IMR-90 (cell line): ENCODE results near the gene TBC1D30. TPM values are rescaled to one million over a fixed set of nuclear protein-coding genes. Genes with fewer than 3 reads are reported as not detected.

Source experiments
- ATAC-seq: fragments of 200-7000 bp; cut with Tn5 transposase; 2 replicates; pipeline ENCODE4 v1.9.1; 2020; ENCODE audit warnings: low read depth, mild to moderate bottlenecking, moderate library complexity
- BruUV-seq: library from RNA; stranded (reverse); fragments of 400-500 nt; replicated peaks from 2 replicates; lab custom pipeline; 2021; lab: Mats Ljungman, UMichigan
- CTCF ChIA-PET: fragments of 300-600 bp; formaldehyde crosslinking; extraction: SDS; loops from one replicate; lab custom pipeline; 2021; ENCODE audit warnings: antibody characterized with exemption; lab: Yijun Ruan, JAX
- POLR2A ChIA-PET: fragments of 300-600 bp; sonication (Branson Sonifier 250); formaldehyde crosslinking; loops from one replicate; lab custom pipeline; 2022; ENCODE audit warnings: antibody characterized with exemption; ENCODE audit not compliant: unreplicated experiment; lab: Charles Lee
- DNase-seq: peaks from one replicate; pipeline ENCODE4 v3.0.0; 2013
- H2AFZ ChIP-seq: replicated peaks from 2 replicates; pipeline ENCODE3; 2013; ENCODE audit warnings: low read length, mild to moderate bottlenecking; ENCODE audit not compliant: poor library complexity
- H2AK5ac ChIP-seq: 2 replicates; pipeline ENCODE4 v1.6.1; 2013; ENCODE audit warnings: low read depth, low read length, inconsistent platforms
- H2AK9ac ChIP-seq: replicated peaks from 2 replicates; pipeline ENCODE3; 2013; ENCODE audit warnings: mild to moderate bottlenecking, low read depth, low read length, moderate library complexity; ENCODE audit not compliant: poor library complexity
- H2BK120ac ChIP-seq: 2 replicates; pipeline ENCODE4 v1.6.1; 2013; ENCODE audit warnings: low read depth, low read length, inconsistent platforms
- H2BK15ac ChIP-seq: 3 replicates; pipeline ENCODE4 v1.6.1; 2013; ENCODE audit warnings: low read depth, low read length, inconsistent platforms
- H2BK20ac ChIP-seq: 2 replicates; pipeline ENCODE4 v1.6.1; 2013; ENCODE audit warnings: low read depth, mild to moderate bottlenecking, inconsistent platforms, low read length, moderate library complexity
- H2BK5ac ChIP-seq: 2 replicates; pipeline ENCODE4 v1.6.1; 2013; ENCODE audit warnings: mild to moderate bottlenecking, low read depth, low read length, inconsistent platforms; ENCODE audit not compliant: poor library complexity, severe bottlenecking
- H3K14ac ChIP-seq: replicated peaks from 2 replicates; pipeline ENCODE4 v1.6.1; 2013; ENCODE audit warnings: low read depth, low read length, inconsistent platforms
- H3K18ac ChIP-seq: 2 replicates; pipeline ENCODE4 v1.6.1; 2013; ENCODE audit warnings: low read depth, low read length, control low read depth
- H3K23ac ChIP-seq: 2 replicates; pipeline ENCODE4 v1.6.1; 2013; ENCODE audit warnings: low read depth, low read length, inconsistent platforms
- H3K27ac ChIP-seq: 2 replicates; pipeline ENCODE4 v1.5.1; 2013; ENCODE audit warnings: mild to moderate bottlenecking, control low read depth, low read length; ENCODE audit not compliant: insufficient read depth
- H3K27me3 ChIP-seq: 2 replicates; pipeline ENCODE4 v1.6.1; 2013; ENCODE audit warnings: low read length; ENCODE audit not compliant: control insufficient read depth, insufficient read depth
- H3K36me3 ChIP-seq: 2 replicates; pipeline ENCODE4 v1.6.1; 2013; ENCODE audit warnings: low read length, mixed read lengths; ENCODE audit not compliant: control insufficient read depth, insufficient read depth
- H3K4ac ChIP-seq: 2 replicates; pipeline ENCODE4 v1.6.1; 2013; ENCODE audit warnings: low read depth, low read length, inconsistent platforms
- H3K4me1 ChIP-seq: 2 replicates; pipeline ENCODE4 v1.6.1; 2013; ENCODE audit warnings: low read length, mixed read lengths; ENCODE audit not compliant: control insufficient read depth, insufficient read depth
- H3K4me2 ChIP-seq: 2 replicates; pipeline ENCODE4 v1.6.1; 2013; ENCODE audit warnings: low read depth, mild to moderate bottlenecking, control low read depth, low read length, moderate library complexity
- H3K4me3 ChIP-seq: 2 replicates; pipeline ENCODE4 v1.5.1; 2013; ENCODE audit warnings: low read depth, mild to moderate bottlenecking, control low read depth, low read length, moderate library complexity; ENCODE audit not compliant: insufficient read depth
- H3K56ac ChIP-seq: 2 replicates; pipeline ENCODE4 v1.6.1; 2013; ENCODE audit warnings: low read length, inconsistent platforms; ENCODE audit not compliant: insufficient read depth; ENCODE audit errors: extremely low read depth
- H3K79me1 ChIP-seq, 2 experiments: 2 replicates each; pipeline ENCODE4 v1.6.1; 2013; ENCODE audit warnings: low read length in 2 of 2, inconsistent platforms in 1 of 2, low read depth in 1 of 2
- H3K9ac ChIP-seq: 2 replicates; pipeline ENCODE4 v1.6.1; 2013; ENCODE audit warnings: low read depth, low read length, control low read depth
- H3K9me1 ChIP-seq: 2 replicates; pipeline ENCODE4 v1.6.1; 2013; ENCODE audit warnings: low read length, inconsistent platforms; ENCODE audit not compliant: insufficient read depth
- H3K9me3 ChIP-seq: 2 replicates; pipeline ENCODE4 v1.6.1; 2013; ENCODE audit warnings: low read length; ENCODE audit not compliant: control insufficient read depth, insufficient read depth
- H4K20me1 ChIP-seq: 2 replicates; pipeline ENCODE4 v1.6.1; 2013; ENCODE audit warnings: low read length, inconsistent platforms; ENCODE audit not compliant: insufficient read depth
- H4K5ac ChIP-seq: 2 replicates; pipeline ENCODE4 v1.6.1; 2013; ENCODE audit warnings: mild to moderate bottlenecking, low read depth, low read length, control low read depth
- H4K8ac ChIP-seq, 2 experiments: 2 replicates each; pipeline ENCODE4 v1.6.1; 2013; ENCODE audit warnings: low read depth in 2 of 2, low read length in 2 of 2, control low read depth in 1 of 2, inconsistent platforms in 1 of 2
- H4K91ac ChIP-seq: 2 replicates; pipeline ENCODE4 v1.6.1; 2013; ENCODE audit warnings: low read depth, low read length, inconsistent platforms; ENCODE audit not compliant: insufficient read depth
- BHLHE40 ChIP-seq: fragments of 150-350 bp; IDR thresholded peaks from 2 replicates; pipeline ENCODE4 v1.6.1; 2016; ENCODE audit warnings: mild to moderate bottlenecking, low read depth, low read length
- CEBPB ChIP-seq: IDR thresholded peaks from 2 replicates; pipeline ENCODE4 v1.6.1; 2012; ENCODE audit warnings: low read depth, low read length, improper control_type of control experiment
- CTCF ChIP-seq: conservative IDR thresholded peaks from 2 replicates; pipeline ENCODE4 v1.5.1; 2012; ENCODE audit warnings: mild to moderate bottlenecking, low read depth, low read length, improper control_type of control experiment
- MXI1 ChIP-seq: IDR thresholded peaks from 2 replicates; pipeline ENCODE4 v1.6.1; 2012; ENCODE audit warnings: low read depth, mild to moderate bottlenecking, low read length, moderate library complexity, borderline replicate concordance
- POLR2A ChIP-seq: IDR thresholded peaks from 2 replicates; pipeline ENCODE4 v1.6.1; 2012; ENCODE audit warnings: mild to moderate bottlenecking, low read depth, low read length
- SMC3 ChIP-seq: fragments of 150-350 bp; IDR thresholded peaks from 2 replicates; pipeline ENCODE4 v1.6.1; 2016; ENCODE audit warnings: low read depth, mild to moderate bottlenecking, antibody characterized with exemption, low read length, moderate library complexity
- WGBS, 2 experiments: methylation state at CpG; one replicate each; pipeline versions ENCODE4 v1.1.5 to v1.1.7; 2013; ENCODE audit warnings: missing lambda C conversion rate in 2 of 2; ENCODE audit not compliant: insufficient read length in 1 of 2; ENCODE audit errors: extremely low coverage in 2 of 2; 5-methylcytosine and 5-hydroxymethylcytosine counted together
- dilution Hi-C: fragments of 300-500 bp; cut with HindIII; formaldehyde crosslinking; loops from one replicate; pipeline ENCODE4 v1.14.3; 2018; ENCODE audit warnings: low sequenced_read_pairs; ENCODE audit not compliant: unreplicated experiment
- in situ Hi-C: fragments of 300-500 bp; cut with MboI; formaldehyde crosslinking; loops from 3 replicates; pipeline ENCODE4 v1.14.3; 2019; ENCODE audit warnings: low sequenced_read_pairs, inconsistent platforms, mixed read lengths
- intact Hi-C: fragments of 100-400 bp; cut with micrococcal nuclease; formaldehyde crosslinking; loops from 2 replicates; pipeline ENCODE4 v1.10.0; 2022
- polyA plus RNA-seq, 3 experiments: library from polyadenylated mRNA; depleted of rRNA; stranded (reverse); fragments of >200 nt; gene quantifications; 2 replicates each; pipeline ENCODE4 v1.2.3, GENCODE V29; 2012; ENCODE audit warnings: low replicate concordance in 1 of 3
- total RNA-seq: library from RNA; depleted of rRNA; stranded (reverse); fragments of >200 nt; gene quantifications from 2 replicates; pipeline ENCODE4 v1.2.3, GENCODE V29; 2012

The TBC1D30 gene
- total and polyA plus RNA-seq, 2 of the 4 experiments (the other 2 are of a cell fraction): 0.18 to 0.24 TPM

- no peak for ATAC-seq
- no CpG with 5 or more reads among the region's 1 CpG for WGBS, 2 experiments
- no TSS peak for BruUV-seq
These were observed 32.3 kb upstream of the TBC1D30 start for GRCh38 chr12:64792128-64792527.

More at GRCh38 chr12:64792128-64792527, 32.3 kb upstream of the TBC1D30 start:
- H3K9me1 ChIP-seq: no peaks in the 10 kb centered on the region
- ChIA-PET POLR2A (no interaction called here), CTCF (interaction anchor here (3.3 kb wide), 1 partner anchor 9 kb away, joined by 10 read pairs; no protein-coding TSS in a partner anchor)
- no peak overlapping the region for H2BK15ac ChIP-seq
- no peak overlapping the region for H3K56ac ChIP-seq
- intact Hi-C loops (no loop called here), dilution Hi-C loops (no loop called here), in situ Hi-C loops (no loop called here)
- no peaks in the 10 kb centered on the region for H4K20me1 ChIP-seq
- no peak overlapping the region for H2AK5ac ChIP-seq
- no peak overlapping the region for H3K4me2 ChIP-seq
- H3K27ac ChIP-seq: no peak overlapping the region
- H3K18ac ChIP-seq: no peak overlapping the region
- no peaks in the 10 kb centered on the region for H3K79me1 ChIP-seq
- H3K9ac ChIP-seq: no peak overlapping the region
- H2BK5ac ChIP-seq: no peak overlapping the region
- DNase-seq: no peak
- H2AK9ac ChIP-seq: no peak overlapping the region
- no peak overlapping the region for H3K23ac ChIP-seq
- H3K27me3 ChIP-seq: peaks cover 15% of the 10 kb centered on the region
- H3K4me3 ChIP-seq: no peak overlapping the region
- no peaks in the 10 kb centered on the region for H3K36me3 ChIP-seq
- H2BK120ac ChIP-seq: no peak overlapping the region
- no peak overlapping the region for H2AFZ ChIP-seq
- no peak overlapping the region for H4K8ac ChIP-seq
- no peak overlapping the region for H3K14ac ChIP-seq
- no peaks in the 10 kb centered on the region for H3K9me3 ChIP-seq
- TF ChIP-seq CTCF (no peak), CEBPB (no peak), MXI1 (no peak), BHLHE40 (no peak), SMC3 (no peak), POLR2A (no peak)
- no peak overlapping the region for H4K5ac ChIP-seq
- H4K91ac ChIP-seq: no peak overlapping the region
- no peak overlapping the region for H2BK20ac ChIP-seq
- no peak overlapping the region for H3K4ac ChIP-seq
- no peaks in the 10 kb centered on the region for H3K4me1 ChIP-seq
